ENCODE data around the gene CCDC12. TPM values are rescaled to one million over a fixed set of nuclear protein-coding genes. Genes with fewer than 3 reads are reported as not detected.
"Not testable (repeated sequence)": the region's sequence is repeated elsewhere in the genome, so short reads cannot be mapped to it uniquely, and the experiment has no call there.

CCDC12 gene
- total RNA-seq, 1 donor from 2014 or later = 60.3 TPM

GRCh38 chr3:46970391-46971091 lies 6.0 kb downstream of the CCDC12 start:
- H3K4me3 ChIP-seq (ENCODE audit: low read depth, low read length) = no peak overlapping the region
- DNase-seq (ENCODE audit: low read depth) = no peak
- TF ChIP-seq, protein P1, sequence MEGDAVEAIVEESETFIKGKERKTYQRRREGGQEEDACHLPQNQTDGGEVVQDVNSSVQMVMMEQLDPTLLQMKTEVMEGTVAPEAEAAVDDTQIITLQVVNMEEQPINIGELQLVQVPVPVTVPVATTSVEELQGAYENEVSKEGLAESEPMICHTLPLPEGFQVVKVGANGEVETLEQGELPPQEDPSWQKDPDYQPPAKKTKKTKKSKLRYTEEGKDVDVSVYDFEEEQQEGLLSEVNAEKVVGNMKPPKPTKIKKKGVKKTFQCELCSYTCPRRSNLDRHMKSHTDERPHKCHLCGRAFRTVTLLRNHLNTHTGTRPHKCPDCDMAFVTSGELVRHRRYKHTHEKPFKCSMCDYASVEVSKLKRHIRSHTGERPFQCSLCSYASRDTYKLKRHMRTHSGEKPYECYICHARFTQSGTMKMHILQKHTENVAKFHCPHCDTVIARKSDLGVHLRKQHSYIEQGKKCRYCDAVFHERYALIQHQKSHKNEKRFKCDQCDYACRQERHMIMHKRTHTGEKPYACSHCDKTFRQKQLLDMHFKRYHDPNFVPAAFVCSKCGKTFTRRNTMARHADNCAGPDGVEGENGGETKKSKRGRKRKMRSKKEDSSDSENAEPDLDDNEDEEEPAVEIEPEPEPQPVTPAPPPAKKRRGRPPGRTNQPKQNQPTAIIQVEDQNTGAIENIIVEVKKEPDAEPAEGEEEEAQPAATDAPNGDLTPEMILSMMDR (conservative IDR thresholded peaks at IDR 0.05; ENCODE audit: low read depth, low read length) = no peak

DNA sequence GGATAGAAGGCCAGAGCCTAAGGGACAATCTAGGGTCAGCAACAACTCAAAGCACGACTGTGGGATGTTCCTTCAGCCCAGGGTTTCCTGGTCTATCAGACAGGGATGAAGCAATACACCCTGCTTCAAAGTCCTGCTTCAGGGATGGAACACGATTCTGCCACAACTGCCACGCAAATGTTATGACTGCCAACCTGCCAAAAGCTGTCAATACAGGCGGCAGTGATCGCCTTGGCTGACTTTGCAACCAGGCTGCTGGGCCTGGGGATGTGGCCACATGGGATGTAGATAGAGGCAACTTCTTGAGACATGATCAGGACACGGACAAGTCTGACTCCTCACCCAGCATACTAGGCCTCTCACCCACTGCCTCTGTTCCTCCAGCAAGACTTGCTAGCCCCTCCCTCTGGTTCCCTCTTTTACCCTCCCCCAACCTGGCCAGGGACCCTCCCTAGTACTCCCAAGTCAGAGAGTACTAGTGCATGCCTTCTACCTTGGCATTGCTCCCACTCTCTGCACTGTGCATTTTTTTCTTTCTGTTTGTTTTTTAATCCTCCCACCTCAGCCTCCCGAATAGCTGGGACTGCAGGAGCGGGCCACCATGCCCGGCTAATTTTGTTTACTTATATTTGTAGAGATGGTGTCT lies 7.6 kb downstream of the CCDC12 start:
- DNase-seq (ENCODE audit: low read depth) = no peak
- H3K4me3 ChIP-seq (ENCODE audit: low read depth, low read length) = no peak overlapping the region
- TF ChIP-seq, protein P1 (conservative IDR thresholded peaks at IDR 0.05; ENCODE audit: low read depth, low read length) = no peak

DNA sequence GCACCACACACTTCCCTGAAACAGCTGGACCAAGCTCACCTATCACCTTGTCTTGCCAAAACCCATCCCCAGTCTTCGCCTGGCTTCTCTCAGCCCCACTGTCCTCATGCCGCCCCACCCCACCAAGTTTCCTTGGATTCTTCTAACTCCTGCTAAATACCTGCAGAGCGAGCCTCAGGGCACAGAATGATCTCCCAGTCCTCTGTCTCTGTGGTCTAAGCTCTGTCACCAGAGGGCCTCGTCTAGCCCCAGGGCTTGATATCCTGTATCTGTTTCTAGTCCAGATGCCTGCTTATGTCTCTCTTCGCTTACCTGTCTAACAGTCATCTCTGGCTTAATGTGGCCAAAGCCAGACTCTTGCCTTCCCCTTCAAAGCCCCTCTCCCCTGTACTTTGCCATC lies 9.7 kb downstream of the CCDC12 start:
- DNase-seq (ENCODE audit: low read depth) = no peak
- no peak overlapping the region for H3K4me3 ChIP-seq (ENCODE audit: low read depth, low read length)
- TF ChIP-seq, protein P1 (conservative IDR thresholded peaks at IDR 0.05; ENCODE audit: low read depth, low read length) = peak; percentile 16

DNA sequence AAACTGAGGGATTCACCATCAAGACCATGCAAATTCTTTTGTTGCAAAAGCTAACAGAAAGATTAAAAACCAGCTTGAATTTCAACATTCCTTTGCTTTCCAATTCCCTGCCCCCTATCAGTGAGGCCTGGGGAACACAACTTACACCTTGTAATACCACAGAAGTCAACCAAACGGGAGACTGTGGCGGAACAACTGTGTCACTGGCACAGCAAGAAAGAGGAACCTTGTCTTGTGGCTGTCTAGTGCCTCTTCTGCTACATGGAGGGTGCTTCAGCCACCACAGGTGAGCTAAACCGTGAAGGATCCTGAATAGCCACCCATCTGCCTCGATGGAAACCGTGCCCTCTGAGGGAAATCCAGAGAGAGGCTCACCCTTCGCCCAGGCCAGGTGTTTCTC lies 11.4 kb downstream of the CCDC12 start:
- no peak for DNase-seq (ENCODE audit: low read depth)
- no peak overlapping the region for H3K4me3 ChIP-seq (ENCODE audit: low read depth, low read length)
- TF ChIP-seq, protein P1 (conservative IDR thresholded peaks at IDR 0.05; ENCODE audit: low read depth, low read length) = no peak

- not testable (repeated sequence) for DNase-seq (ENCODE audit: low read depth); H3K4me3 ChIP-seq (ENCODE audit: low read depth, low read length)
These were observed 12.4 kb downstream of the CCDC12 start for GRCh38 chr3:46964038-46964590.

- DNase-seq (ENCODE audit: low read depth) = no peak
- no peak overlapping the region for H3K4me3 ChIP-seq (ENCODE audit: low read depth, low read length)
- TF ChIP-seq, protein P1 (conservative IDR thresholded peaks at IDR 0.05; ENCODE audit: low read depth, low read length) = no peak
These were observed 13.6 kb downstream of the CCDC12 start for GRCh38 chr3:46962990-46963389.

GRCh38 chr3:46962427-46962826 lies 14.1 kb downstream of the CCDC12 start:
- no peak overlapping the region for H3K4me3 ChIP-seq (ENCODE audit: low read depth, low read length)
- no peak for DNase-seq (ENCODE audit: low read depth)
- TF ChIP-seq, protein P1 (conservative IDR thresholded peaks at IDR 0.05; ENCODE audit: low read depth, low read length) = no peak
